GM12891 (cell line): ENCODE results near the gene RSPH6A.

Experiments
- PAX5 ChIP-seq: IDR thresholded peaks from 2 replicates; pipeline ENCODE4 v1.6.1; 2011; ENCODE audit warnings: low read length, moderate library complexity, mild to moderate bottlenecking; ENCODE audit not compliant: insufficient read depth, severe bottlenecking
- POLR2A ChIP-seq: IDR thresholded peaks from 2 replicates; pipeline ENCODE4 v1.6.1; 2011; ENCODE audit warnings: low read depth, low read length, control low read depth
- POLR2AphosphoS5 ChIP-seq: IDR thresholded peaks from 2 replicates; pipeline ENCODE4 v1.6.1; 2011; ENCODE audit warnings: low read depth, low read length, control low read depth
- SPI1 ChIP-seq: IDR thresholded peaks from 2 replicates; pipeline ENCODE4 v1.6.1; 2011; ENCODE audit warnings: low read depth, low read length, control low read depth
- TAF1 ChIP-seq: IDR thresholded peaks from 2 replicates; pipeline ENCODE4 v1.6.1; 2011; ENCODE audit warnings: low read depth, low read length, control low read depth

DNA sequence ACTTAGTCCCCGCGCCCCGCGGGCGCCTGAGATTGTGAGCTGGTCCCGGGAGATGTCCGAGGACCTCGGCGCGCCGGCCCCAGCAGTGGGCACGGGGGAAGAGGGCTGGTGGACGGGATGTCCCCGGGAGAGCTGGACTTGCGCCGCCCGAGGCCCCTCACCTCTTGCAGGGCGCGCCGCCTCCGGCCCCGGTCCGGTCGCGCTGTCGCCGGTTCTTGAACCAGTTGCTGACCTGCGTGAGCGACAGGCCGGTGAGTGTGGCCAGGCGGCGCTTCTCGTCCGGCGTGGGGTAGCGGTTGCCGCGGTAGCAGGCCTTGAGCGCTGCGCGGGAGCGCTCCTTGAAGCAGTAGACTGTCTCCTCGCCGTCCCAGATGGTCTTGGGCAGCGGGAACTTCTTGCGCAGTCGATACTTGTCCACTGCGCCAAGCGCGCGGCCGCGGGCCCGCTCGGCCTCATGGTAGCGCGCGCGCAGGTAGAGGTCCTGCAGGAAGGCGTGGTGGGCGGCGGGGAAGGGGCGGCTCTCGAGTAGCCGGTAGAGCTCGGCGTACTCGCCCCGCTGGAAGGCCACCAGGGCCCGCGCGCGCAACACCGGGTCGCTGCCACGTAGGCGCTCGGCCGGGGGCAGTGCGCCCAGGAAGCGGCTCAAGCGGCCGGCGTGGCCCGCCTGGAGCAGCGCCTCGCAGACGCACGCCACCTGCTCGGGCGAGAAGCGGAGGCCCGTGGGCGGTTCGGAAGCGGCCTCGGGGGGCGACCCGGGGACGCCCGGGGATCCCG lies 47.0 kb downstream of the RSPH6A start:
- TF ChIP-seq POLR2A (no peak), POLR2AphosphoS5 (no peak), TAF1 (no peak), SPI1 (no peak), PAX5 (no peak)
